ENCODE data around the gene RANGRF.

RANGRF gene

GRCh38 chr17:8274816-8275215, 13.7 kb upstream of the RANGRF start:
- DNase-seq (ENCODE audit: low spot score): no peak

GRCh38 chr17:8275421-8276290, 12.8 kb upstream of the RANGRF start:
- DNase-seq (ENCODE audit: low spot score): no peak

GRCh38 chr17:8277317-8277716, 11.2 kb upstream of the RANGRF start:
- DNase-seq (ENCODE audit: low spot score): no peak

GRCh38 chr17:8282345-8282744, 6.1 kb upstream of the RANGRF start:
- no peak for DNase-seq (ENCODE audit: low spot score)

GRCh38 chr17:8283356-8283755, 5.1 kb upstream of the RANGRF start:
- no peak for DNase-seq (ENCODE audit: low spot score)

DNA sequence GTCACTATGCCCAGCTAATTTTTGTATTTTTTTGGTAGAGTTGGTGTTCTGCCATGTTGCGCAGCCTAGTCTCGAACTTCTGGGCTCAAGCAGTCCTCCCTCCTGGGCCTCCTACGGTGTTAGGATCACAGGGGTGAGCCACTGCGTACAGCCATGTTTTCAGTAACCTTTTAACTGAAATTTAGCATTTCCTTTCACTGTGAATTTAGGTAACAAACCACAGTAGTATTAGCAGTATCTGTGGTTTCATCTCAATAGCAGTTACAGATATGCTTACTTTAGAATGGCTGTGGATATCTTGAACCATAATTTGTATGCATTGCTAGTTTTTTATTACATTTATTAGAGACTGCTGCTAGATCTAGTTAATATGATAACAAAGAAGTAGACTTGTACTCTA, 4.3 kb upstream of the RANGRF start:
- no peak for DNase-seq (ENCODE audit: low spot score)

- DNase-seq (ENCODE audit: low spot score): no peak
Measured at GRCh38 chr17:8285270-8286181, 2.9 kb upstream of the RANGRF start.

DNA sequence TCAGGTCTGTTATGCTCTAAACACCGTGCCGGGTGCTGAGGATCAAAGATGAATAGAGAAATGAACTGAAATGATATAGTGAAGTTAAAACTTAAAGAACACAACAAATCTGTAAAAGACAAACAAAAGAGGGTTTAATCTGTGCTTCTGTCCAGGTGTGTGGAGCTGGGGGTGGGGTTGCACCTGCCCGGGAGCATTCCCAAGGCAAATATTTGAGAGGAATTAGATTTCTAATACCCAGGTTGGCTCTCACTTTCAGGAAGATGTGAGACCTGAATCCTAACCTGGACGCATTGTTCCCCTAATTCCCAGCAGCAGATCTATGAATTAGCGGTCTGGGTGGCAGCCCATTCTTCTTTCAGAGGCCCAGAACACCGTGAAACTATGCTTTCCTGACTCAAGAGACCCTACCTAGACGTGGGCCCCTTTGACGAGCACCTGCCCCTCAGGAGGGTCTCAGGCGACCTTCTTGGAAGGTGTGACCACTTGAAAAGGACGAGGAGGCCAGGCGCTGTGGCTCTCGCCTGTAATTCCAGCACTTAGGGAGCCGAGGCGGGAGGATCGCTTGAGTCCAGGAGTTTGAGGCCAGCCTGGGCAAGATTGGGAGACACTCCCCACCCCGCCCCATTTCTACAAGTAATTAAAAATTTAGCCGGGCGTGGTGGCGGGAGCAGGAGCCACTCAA, 677 bp upstream of the RANGRF start:
- DNase-seq (ENCODE audit: low spot score): no peak

- no peak for DNase-seq (ENCODE audit: low spot score)
Measured at GRCh38 chr17:8289103-8289397, 580 bp downstream of the RANGRF start.

DNA sequence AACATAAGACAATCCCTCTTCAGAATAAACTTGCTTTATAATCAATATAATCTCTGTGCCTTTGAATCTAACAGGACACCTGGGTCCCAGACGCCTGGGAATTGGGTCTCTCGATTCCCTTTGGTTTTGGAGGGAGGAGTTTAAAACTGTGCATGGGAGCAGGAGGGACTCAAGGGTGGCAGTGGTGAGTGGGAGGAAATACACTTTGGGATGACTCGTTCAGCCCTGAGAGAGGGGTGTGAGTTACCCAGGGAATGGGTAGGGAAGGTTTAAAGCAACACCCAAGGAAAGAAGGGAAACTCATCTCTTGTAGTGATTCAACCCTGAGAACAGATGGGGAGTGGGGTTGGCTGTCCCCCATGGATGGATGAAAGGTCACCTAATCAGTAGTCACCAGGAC, 1.6 kb downstream of the RANGRF start:
- no peak for DNase-seq (ENCODE audit: low spot score)

DNA sequence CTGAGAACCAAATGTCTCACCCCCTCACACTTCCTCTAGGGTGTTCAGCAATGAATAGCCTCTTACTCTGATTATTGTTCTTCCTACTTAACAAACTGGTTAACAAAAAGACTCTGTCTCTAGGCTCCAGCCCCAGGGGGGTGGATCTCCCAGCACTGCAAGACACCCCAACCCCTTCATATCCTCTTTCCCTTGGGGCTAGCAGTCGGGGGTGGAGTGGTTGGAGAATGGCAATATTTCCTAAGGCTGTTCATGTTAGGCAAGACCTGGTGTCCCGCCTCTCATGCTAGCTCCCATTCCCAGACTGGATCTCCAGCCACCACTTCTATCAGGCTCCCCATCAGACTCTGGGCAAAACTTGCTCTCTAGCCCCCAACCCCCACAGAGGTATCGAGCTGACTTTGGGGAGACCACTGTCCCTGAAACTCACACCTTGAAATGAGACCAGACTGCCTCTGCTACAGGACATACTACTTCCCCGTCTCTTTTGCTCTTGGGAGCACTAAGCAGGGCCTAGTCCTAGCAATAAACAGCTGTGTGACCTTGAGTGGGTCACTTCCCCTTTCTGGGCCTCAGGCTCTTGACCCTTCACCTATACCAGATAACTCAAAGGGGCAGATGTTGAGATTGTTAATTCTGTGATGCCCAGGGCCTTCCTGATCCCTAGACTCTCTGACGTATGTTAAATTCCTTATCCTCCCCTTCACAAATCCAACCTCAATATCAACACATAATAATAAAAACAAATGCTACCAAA, 4.3 kb downstream of the RANGRF start:
- DNase-seq (ENCODE audit: low spot score): no peak

DNA sequence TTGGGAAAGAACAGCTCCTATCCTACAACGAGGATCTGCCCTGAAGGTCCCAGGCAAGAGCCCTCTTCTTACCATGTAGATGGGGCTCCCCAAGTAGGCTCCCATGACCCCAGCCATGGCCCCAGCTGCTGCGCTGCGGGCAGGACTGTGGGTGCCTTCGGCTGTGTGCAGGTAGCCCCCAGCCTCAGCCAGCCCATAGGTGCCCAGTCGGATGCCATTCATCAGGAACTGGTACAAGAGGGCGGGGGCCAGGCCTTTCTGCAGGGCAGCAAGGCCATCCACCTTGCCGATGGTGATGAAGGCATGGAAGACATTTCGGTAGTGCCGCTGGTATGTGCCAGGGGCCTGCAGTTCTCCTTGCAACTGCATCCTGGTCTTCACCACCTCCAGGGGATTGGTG, 5.9 kb downstream of the RANGRF start:
- no peak for DNase-seq (ENCODE audit: low spot score)

DNA sequence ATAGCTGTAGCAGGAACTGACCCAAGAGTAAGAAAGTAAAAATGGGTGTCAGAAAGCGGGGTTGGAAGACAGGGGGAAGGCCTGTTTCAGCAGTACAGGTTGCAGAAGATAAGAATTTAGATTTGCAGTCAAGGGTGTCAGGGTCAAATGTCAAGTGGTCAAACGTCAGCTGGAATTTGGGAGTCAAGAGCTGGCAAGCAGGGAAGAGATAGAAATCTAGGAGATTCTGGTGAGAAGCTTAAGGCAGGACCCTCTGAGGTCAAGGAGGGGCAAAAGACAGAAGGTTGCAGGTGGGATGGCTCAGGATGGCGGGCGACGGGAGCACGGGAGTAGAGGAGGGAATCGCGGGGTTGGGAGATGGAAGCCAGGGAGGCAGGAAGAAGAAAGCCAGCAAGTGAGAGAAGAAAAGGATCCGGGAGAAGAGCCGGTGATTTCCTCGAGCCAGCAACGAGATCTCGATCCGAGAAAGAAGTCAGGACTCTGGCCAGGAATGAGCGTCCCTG, 6.4 kb downstream of the RANGRF start:
- DNase-seq (ENCODE audit: low spot score): no peak

DNA sequence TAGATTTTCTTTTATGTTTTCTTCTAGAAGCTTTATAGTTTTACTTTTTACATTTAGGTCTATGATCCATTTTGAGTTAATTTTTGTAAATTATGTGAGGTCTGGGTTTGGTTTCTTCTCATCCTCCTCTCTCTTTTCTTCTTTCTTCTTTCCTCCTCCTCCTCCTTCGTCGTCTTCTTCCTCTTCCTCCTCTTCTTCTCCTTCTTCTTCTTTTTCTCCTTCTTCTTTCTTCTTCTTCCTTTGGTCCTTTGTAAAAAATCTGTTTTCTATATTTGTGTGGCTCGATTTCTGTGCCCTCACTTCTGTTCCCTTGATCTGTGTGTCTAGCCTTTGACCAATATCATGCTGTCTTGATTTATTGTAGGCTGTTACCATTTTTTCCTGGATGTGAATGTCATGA, 11.8 kb downstream of the RANGRF start:
- DNase-seq (ENCODE audit: low spot score): no peak

GRCh38 chr17:8300627-8301242, 12.3 kb downstream of the RANGRF start:
- DNase-seq (ENCODE audit: low spot score): peak; percentile 86

- no peak for DNase-seq (ENCODE audit: low spot score)
Measured at GRCh38 chr17:8310601-8311123, 22.2 kb downstream of the RANGRF start.

GRCh38 chr17:8311131-8311790, 22.8 kb downstream of the RANGRF start:
- no peak for DNase-seq (ENCODE audit: low spot score)

- DNase-seq (ENCODE audit: low spot score): no peak
Measured at GRCh38 chr17:8312251-8312650, 23.8 kb downstream of the RANGRF start.

DNA sequence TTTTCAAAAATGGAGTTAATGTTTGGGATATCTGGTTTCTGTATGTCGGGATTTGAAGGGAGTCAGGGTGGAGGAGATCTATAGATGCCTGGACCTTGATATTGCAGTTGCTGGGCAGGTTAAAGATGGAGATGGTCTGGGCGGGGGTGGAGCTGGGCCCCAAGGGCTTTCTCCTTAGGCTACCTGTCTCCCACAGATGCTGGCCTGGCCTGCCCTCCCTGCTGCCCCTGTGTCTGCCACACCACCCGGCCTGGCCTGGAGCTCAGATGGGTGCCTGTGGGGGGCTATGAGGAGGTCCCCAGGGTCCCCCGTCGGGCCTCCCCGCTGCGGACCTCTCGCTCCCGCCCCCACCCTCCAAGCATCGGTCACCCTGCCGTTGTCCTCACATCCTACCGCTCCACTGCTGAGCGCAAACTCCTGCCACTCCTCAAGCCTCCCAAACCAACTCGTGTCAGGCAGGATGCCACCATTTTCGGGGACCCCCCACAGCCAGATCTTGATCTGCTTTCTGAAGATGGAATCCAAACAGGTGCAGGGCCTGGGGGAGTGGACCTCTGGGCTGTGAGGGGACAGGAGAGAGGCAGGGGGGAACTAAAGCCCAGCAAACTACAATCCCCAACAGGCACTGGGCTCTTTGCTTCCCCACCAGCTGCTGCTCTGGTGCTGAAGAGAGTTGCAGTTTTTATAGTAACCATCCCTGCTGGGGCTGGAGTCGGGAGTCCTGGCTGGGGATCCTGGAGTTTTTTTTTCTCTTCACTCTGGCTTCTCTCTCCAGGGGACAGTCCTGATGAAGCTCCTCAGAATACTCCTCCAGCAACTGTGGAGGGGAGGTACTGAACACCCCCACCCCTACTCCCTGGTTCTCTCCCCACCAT, 24.5 kb downstream of the RANGRF start:
- no peak for DNase-seq (ENCODE audit: low spot score)

All from LoVo (cell line).